PFSK-1 (cell line): Measurements from ENCODE around the gene CNOT1.

Experiments used
- POLR2AphosphoS5 ChIP-seq: IDR thresholded peaks from 2 replicates; pipeline ENCODE4 v1.6.1; 2012; ENCODE audit warnings: low read depth, mild to moderate bottlenecking, control low read depth, low read length, moderate library complexity
- SIN3A ChIP-seq: IDR thresholded peaks from 2 replicates; pipeline ENCODE4 v1.6.1; 2012; ENCODE audit warnings: mild to moderate bottlenecking, low read length, moderate library complexity, borderline replicate concordance; ENCODE audit not compliant: insufficient read depth
- TAF1 ChIP-seq: IDR thresholded peaks from 2 replicates; pipeline ENCODE4 v1.6.1; 2012; ENCODE audit warnings: low read length, control low read depth, borderline replicate concordance; ENCODE audit not compliant: insufficient read depth
- TF ChIP-seq, protein P1 (sequence below), 2 experiments: IDR thresholded peaks; 2 replicates each; pipeline versions ENCODE4 v1.6.1 to v1.8.0; 2011 to 2012; ENCODE audit warnings: low read depth in 2 of 2, low read length in 2 of 2, control low read depth in 1 of 2, inconsistent platforms in 1 of 2, mild to moderate bottlenecking in 1 of 2, moderate library complexity in 1 of 2; ENCODE audit not compliant: insufficient read depth in 1 of 2

DNA sequence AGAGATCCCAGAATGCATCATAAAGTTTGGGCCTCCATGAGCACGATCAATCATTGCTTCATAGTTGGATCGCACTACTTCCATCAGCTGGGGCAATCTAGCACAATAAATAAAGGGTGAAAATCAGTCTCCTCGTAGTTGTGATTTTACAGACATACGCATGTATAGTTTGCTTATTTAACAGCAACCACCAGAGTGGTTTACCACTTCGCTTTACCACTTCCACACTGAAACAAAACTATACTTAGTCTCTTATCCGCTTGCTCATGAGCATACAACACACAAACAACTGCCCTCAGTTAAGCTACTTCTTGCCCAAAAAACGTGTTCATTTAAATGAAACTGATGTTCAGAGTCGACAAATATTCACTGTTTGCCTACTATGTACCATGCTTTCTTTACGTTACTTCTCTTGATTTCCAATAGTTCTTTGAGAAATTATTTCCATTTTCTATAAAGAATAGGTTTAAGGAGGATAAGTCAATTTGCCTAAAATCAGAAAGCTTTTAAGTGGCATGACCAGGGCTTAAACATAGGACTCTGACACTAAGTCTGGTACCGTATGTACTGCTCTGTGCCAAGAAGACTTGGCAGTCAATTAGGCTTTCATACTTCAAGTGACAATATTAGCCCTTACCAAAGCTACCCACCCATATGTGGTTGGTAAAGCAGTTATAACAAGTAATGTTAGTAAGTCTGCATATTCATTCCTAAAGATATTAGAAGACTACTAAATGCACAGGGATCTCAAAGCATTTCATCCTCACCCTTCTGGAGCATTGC, 92.3 kb downstream of the CNOT1 start:
- TF ChIP-seq TAF1 = no peak
- TF ChIP-seq POLR2AphosphoS5 = no peak
- TF ChIP-seq, protein P1, sequence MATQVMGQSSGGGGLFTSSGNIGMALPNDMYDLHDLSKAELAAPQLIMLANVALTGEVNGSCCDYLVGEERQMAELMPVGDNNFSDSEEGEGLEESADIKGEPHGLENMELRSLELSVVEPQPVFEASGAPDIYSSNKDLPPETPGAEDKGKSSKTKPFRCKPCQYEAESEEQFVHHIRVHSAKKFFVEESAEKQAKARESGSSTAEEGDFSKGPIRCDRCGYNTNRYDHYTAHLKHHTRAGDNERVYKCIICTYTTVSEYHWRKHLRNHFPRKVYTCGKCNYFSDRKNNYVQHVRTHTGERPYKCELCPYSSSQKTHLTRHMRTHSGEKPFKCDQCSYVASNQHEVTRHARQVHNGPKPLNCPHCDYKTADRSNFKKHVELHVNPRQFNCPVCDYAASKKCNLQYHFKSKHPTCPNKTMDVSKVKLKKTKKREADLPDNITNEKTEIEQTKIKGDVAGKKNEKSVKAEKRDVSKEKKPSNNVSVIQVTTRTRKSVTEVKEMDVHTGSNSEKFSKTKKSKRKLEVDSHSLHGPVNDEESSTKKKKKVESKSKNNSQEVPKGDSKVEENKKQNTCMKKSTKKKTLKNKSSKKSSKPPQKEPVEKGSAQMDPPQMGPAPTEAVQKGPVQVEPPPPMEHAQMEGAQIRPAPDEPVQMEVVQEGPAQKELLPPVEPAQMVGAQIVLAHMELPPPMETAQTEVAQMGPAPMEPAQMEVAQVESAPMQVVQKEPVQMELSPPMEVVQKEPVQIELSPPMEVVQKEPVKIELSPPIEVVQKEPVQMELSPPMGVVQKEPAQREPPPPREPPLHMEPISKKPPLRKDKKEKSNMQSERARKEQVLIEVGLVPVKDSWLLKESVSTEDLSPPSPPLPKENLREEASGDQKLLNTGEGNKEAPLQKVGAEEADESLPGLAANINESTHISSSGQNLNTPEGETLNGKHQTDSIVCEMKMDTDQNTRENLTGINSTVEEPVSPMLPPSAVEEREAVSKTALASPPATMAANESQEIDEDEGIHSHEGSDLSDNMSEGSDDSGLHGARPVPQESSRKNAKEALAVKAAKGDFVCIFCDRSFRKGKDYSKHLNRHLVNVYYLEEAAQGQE (IDR thresholded peaks at IDR 0.05; ENCODE audit: insufficient read depth in 1 of 2, low read depth in 2 of 2, low read length in 2 of 2) = no peak
- no peak for TF ChIP-seq SIN3A
